Measurements from ENCODE around the gene RGL3.
A peak's percentile ranks its signal among the peaks of the same experiment; 100 is the strongest.

Gene RGL3

DNA sequence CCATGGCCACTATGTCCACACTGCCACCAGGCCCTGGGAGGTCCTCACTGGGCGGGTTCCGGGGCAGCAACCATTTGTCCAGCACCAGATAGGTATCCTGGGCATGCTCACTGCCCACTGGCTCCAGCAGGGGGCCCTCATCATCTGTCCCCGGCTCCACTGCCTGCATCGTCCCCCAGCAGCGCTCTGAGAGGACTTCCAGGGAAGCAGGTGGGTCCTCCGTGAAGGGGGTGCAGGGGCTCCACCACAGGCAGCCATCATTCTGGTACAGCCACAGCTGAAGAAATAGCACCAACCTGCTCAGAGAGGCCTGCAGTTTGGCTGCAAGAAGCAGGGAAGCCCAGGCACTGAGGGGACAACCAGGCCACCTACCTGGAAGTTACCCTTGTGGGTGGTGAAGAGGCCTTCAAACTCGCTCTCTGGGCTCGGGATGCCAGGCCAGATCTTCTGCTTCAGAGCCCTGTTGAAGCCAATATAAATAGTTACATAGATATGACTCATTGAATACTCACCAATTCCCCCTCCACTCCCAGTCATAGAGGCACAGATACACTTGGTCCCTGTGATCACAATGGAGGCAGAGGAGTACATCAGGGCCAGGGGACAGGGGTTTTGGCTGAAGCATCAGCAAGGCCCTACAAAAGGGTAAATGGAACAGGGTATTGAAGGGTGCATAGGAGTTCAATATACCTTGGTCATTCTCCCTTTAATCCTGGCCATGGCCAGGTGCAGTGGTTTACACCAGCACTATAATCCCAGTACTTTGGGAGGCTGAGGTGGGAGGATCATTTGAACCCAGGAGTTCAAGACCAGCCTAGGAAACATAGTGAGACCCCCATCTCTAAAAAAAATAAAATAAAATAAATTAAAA is 40.6 kb downstream of the RGL3 start:
- H3K4me3 ChIP-seq (replicated peaks; ENCODE audit: low read depth, low read length) = no peak overlapping the region
- DNase-seq (ENCODE audit: low read depth) = peak; percentile 66
- peak; percentile 53 for TF ChIP-seq CTCF (IDR thresholded peaks at IDR 0.05; ENCODE audit: low read length, missing control alignments)

GRCh38 chr19:11377756-11378155 is 41.4 kb downstream of the RGL3 start:
- H3K4me3 ChIP-seq (replicated peaks; ENCODE audit: low read depth, low read length) = no peak overlapping the region
- DNase-seq (ENCODE audit: low read depth) = no peak
- TF ChIP-seq CTCF (IDR thresholded peaks at IDR 0.05; ENCODE audit: low read length, missing control alignments) = no peak

- TF ChIP-seq CTCF (IDR thresholded peaks at IDR 0.05; ENCODE audit: low read length, missing control alignments) = no peak
- H3K4me3 ChIP-seq (replicated peaks; ENCODE audit: low read depth, low read length) = no peak overlapping the region
- peak; percentile 79 for DNase-seq (ENCODE audit: low read depth)
Measured at GRCh38 chr19:11377237-11377636, 41.9 kb downstream of the RGL3 start.

GRCh38 chr19:11375143-11375948 is 43.8 kb downstream of the RGL3 start:
- DNase-seq (ENCODE audit: low read depth) = no peak
- peak overlapping the region; percentile 78 for H3K4me3 ChIP-seq (replicated peaks; ENCODE audit: low read depth, low read length)
- no peak for TF ChIP-seq CTCF (IDR thresholded peaks at IDR 0.05; ENCODE audit: low read length, missing control alignments)

DNA sequence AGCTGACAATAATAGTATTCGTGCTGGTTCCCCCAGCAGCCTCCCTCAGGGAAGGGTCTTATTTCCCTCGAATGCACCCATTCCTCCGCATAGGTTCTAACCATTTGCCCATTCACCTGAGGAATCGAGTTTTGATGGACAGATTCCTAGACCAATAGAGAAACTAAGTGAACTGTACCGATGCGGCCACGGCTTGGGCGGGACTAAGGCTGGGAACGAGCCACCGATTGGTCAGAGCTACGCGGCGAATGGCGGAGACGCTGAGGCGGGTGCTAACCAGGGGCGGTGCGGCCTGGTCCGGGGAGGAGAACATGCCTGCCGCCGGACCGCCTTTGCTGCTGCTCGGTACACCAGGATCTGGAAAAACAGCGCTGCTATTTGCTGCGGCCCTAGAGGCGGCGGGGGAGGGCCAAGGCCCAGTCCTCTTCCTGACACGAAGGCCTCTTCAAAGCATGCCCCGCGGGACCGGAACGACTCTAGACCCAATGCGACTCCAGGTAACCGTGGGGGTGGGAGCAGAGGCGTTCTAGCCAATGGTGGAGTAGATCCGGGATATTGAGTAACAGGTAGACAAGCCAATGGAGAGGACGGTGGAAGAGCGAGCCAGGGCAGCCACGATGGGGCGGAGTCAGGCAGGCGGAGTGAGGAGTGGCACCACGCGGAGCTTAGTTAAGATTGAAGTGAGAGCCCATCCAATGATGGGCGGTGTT is 44.5 kb downstream of the RGL3 start, which contains the start of gene SWSAP1:
SWSAP1 (plus strand) TSS at position 234 of the 710 bp plus-strand sequence; CDS start at position 249, 15 bp downstream.
- H3K4me3 ChIP-seq (replicated peaks; ENCODE audit: low read depth, low read length) = peak within 1 kb of the TSS; percentile 78
- peak; percentile 100 for DNase-seq (ENCODE audit: low read depth)
- TF ChIP-seq CTCF (IDR thresholded peaks at IDR 0.05; ENCODE audit: low read length, missing control alignments) = no peak

DNA sequence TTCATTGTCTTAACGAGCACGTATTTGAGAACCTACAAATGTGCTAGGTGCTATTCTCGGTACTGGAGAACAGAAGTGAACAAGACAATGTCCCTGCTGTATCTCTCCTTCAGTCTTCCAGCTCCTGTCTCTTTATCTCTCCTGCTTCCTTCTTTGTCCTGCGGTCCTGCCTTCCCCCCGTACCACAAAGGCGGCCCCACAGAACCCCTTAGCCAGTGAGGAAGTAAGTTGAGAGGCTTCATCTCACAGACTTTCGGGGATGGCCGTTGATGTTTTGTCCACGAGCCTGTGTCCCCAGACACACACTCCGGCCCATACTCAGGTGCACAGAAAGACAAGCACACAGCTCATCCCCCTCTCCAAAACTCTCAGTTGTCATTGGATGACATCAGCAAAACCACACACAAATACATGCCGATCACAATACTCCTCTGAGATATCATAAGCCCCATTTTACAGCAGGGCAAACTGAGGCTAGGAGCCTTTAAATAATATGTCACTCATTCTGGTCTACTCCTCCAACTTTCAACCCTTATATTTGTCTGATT is 45.2 kb downstream of the RGL3 start:
- H3K4me3 ChIP-seq (replicated peaks; ENCODE audit: low read depth, low read length) = peak overlapping the region; percentile 78
- no peak for DNase-seq (ENCODE audit: low read depth)
- no peak for TF ChIP-seq CTCF (IDR thresholded peaks at IDR 0.05; ENCODE audit: low read length, missing control alignments)

Data from fibroblast of pulmonary artery (primary cell).